ENCODE data around the gene DNAJC13.

DNAJC13 gene

GRCh38 chr3:132406587-132406986 is 10.7 kb upstream of the DNAJC13 start:
- TF ChIP-seq CTCF (conservative IDR thresholded peaks at IDR 0.05; ENCODE audit: low read depth, low read length): no peak
- H3K4me3 ChIP-seq (ENCODE audit: low read length): no peak overlapping the region
- DNase-seq (ENCODE audit: low read depth): no peak

GRCh38 chr3:132407025-132407424 is 10.3 kb upstream of the DNAJC13 start:
- DNase-seq (ENCODE audit: low read depth): no peak
- TF ChIP-seq CTCF (conservative IDR thresholded peaks at IDR 0.05; ENCODE audit: low read depth, low read length): no peak
- H3K4me3 ChIP-seq (ENCODE audit: low read length): no peak overlapping the region

DNA sequence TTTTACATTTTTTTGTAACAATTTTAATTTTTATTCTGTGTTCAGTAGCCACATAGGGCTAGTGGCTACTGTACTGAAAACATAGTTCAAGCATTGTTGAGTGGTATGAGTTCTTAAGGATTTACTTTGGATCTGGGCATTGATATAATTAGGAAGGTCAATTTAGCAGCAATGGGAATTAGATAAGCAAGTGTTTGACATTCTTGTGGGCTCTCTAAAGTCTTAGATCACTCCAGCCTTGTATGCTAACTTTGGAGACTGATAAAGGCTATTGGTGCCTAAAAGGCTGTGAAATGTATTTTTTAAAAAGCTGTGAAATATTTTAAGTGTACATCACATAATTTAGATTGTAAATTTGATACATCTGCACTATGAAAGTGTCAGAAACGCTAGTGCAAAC is 2.5 kb upstream of the DNAJC13 start:
- TF ChIP-seq CTCF (conservative IDR thresholded peaks at IDR 0.05; ENCODE audit: low read depth, low read length): no peak
- DNase-seq (ENCODE audit: low read depth): no peak
- no peak overlapping the region for H3K4me3 ChIP-seq (ENCODE audit: low read length)

DNA sequence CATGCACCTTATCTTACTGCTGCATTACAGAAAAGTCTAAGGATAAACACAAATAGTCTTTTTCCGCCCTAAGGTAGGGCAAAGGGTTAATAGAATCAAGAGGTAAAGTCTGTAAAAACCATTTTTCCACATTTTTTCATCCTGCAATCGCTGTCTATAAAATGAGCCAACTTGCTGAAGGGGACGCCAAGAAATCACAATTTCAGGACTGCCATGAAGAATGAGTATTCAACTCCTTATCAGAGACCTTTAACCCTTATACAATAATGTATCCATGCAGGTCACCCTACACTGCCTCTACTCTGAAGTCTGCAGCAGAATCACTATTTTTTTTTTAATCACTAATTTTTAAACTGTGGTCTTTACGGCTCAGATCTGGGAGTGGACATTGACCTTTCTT is 1.1 kb upstream of the DNAJC13 start:
- no peak overlapping the region for H3K4me3 ChIP-seq (ENCODE audit: low read length)
- no peak for TF ChIP-seq CTCF (conservative IDR thresholded peaks at IDR 0.05; ENCODE audit: low read depth, low read length)
- DNase-seq (ENCODE audit: low read depth): no peak

- DNase-seq (ENCODE audit: low read depth): no peak
- no peak for TF ChIP-seq CTCF (conservative IDR thresholded peaks at IDR 0.05; ENCODE audit: low read depth, low read length)
- peak overlapping the region; percentile 98 for H3K4me3 ChIP-seq (ENCODE audit: low read length)
Observed at GRCh38 chr3:132417695-132418411, 551 bp downstream of the DNAJC13 start.

GRCh38 chr3:132418916-132419315 is 1.6 kb downstream of the DNAJC13 start:
- no peak for TF ChIP-seq CTCF (conservative IDR thresholded peaks at IDR 0.05; ENCODE audit: low read depth, low read length)
- peak overlapping the region; percentile 98 for H3K4me3 ChIP-seq (ENCODE audit: low read length)
- DNase-seq (ENCODE audit: low read depth): no peak

GRCh38 chr3:132421832-132422231 is 4.5 kb downstream of the DNAJC13 start:
- no peak for TF ChIP-seq CTCF (conservative IDR thresholded peaks at IDR 0.05; ENCODE audit: low read depth, low read length)
- H3K4me3 ChIP-seq (ENCODE audit: low read length): no peak overlapping the region
- peak; percentile 32 for DNase-seq (ENCODE audit: low read depth)
